B cell (primary cell): ENCODE data around the gene GPR22. TPM values are rescaled to one million over a fixed set of nuclear protein-coding genes. Genes with fewer than 3 reads are reported as not detected.

Source experiments
- ATAC-seq: fragments of 200-7000 bp; cut with Tn5 transposase; one replicate; pipeline ENCODE4 v1.10.0; 2021; ENCODE audit warnings: low read depth, mild to moderate bottlenecking, moderate number of reproducible peaks, moderate library complexity
- CTCF ChIA-PET: fragments of 350-600 bp; sonication (Branson Sonifier 250); formaldehyde crosslinking; loops from one replicate; lab custom pipeline; 2021; ENCODE audit warnings: antibody characterized with exemption, inconsistent platforms; lab: Charles Lee
- POLR2A ChIA-PET: fragments of 350-600 bp; sonication (Branson Sonifier 250); formaldehyde crosslinking; loops from one replicate; lab custom pipeline; 2021; ENCODE audit warnings: antibody characterized with exemption; lab: Charles Lee
- DNase-seq: peaks from one replicate; pipeline ENCODE4 v3.0.0; 2013
- H2AFZ ChIP-seq: 2 replicates; pipeline ENCODE4 v1.6.1; 2012; ENCODE audit warnings: mild to moderate bottlenecking, low read depth, low read length; ENCODE audit not compliant: insufficient read depth, poor library complexity, severe bottlenecking
- H3K27ac ChIP-seq, 2 donors: 1 replicate in 1 of 2; 2 replicates in 1 of 2; pipeline ENCODE4 v1.5.1; 2012 to 2013; ENCODE audit warnings: low read length in 2 of 2, mild to moderate bottlenecking in 2 of 2, moderate library complexity in 1 of 2
- H3K27me3 ChIP-seq, 4 experiments: fragments of 200-600 bp in 1 of 4; sonication (generic) in 1 of 4; replicated peaks in 1 of 4; 1 replicate in 2 of 4; 2 replicates in 2 of 4; pipeline versions ENCODE4 v1.6.1 to v1.7.0; 2013 to 2016; ENCODE audit warnings: low read length in 3 of 4, mild to moderate bottlenecking in 2 of 4, mixed read lengths in 1 of 4, moderate library complexity in 1 of 4; ENCODE audit not compliant: insufficient read depth in 4 of 4, control insufficient read depth in 3 of 4; ENCODE audit errors: control extremely low read depth in 1 of 4
- H3K36me3 ChIP-seq, 2 experiments: replicated peaks in 1 of 2; 1 replicate in 1 of 2; 2 replicates in 1 of 2; pipeline versions ENCODE4 v1.6.1 to v1.7.1; 2013; ENCODE audit warnings: low read length in 1 of 2; ENCODE audit not compliant: insufficient read depth in 2 of 2, control insufficient read depth in 1 of 2; ENCODE audit errors: control extremely low read depth in 1 of 2, extremely low read depth in 1 of 2
- H3K4me1 ChIP-seq, 2 donors: fragments of 200-600 bp in 1 of 2; sonication (generic) in 1 of 2; 1 replicate in 1 of 2; 2 replicates in 1 of 2; pipeline versions ENCODE4 v1.5.1 to v1.6.1; 2013 to 2017; ENCODE audit warnings: low read length in 2 of 2; ENCODE audit not compliant: control insufficient read depth in 2 of 2, insufficient read depth in 2 of 2
- H3K4me2 ChIP-seq: replicated peaks from 2 replicates; pipeline ENCODE3; 2012; ENCODE audit warnings: mild to moderate bottlenecking, low read depth, low read length; ENCODE audit not compliant: poor library complexity, severe bottlenecking
- H3K4me3 ChIP-seq, 5 experiments: fragments of 200-600 bp in 1 of 5; sonication (generic) in 1 of 5; 1 replicate in 3 of 5; 2 replicates in 2 of 5; pipeline versions ENCODE4 v1.5.1 to v1.7.0; 2011 to 2016; ENCODE audit warnings: low read length in 4 of 5, mild to moderate bottlenecking in 4 of 5, low read depth in 2 of 5, control low read depth in 1 of 5, moderate library complexity in 1 of 5; ENCODE audit not compliant: insufficient read depth in 1 of 5; ENCODE audit errors: control extremely low read depth in 1 of 5, extremely low read depth in 1 of 5
- H3K79me2 ChIP-seq: fragments of 200-600 bp; sonication (generic); one replicate; pipeline ENCODE4 v1.6.0; 2016; ENCODE audit warnings: low read length; ENCODE audit not compliant: control insufficient read depth, insufficient read depth
- H3K9ac ChIP-seq: fragments of 200-600 bp; sonication (generic); 2 replicates; pipeline ENCODE4 v1.6.1; 2017; ENCODE audit warnings: mild to moderate bottlenecking, low read length, moderate library complexity
- H3K9me3 ChIP-seq, 3 donors: one replicate each; pipeline versions ENCODE4 v1.6.1 to v1.7.1; 2013; ENCODE audit warnings: low read length in 2 of 3; ENCODE audit not compliant: control insufficient read depth in 2 of 3, insufficient read depth in 1 of 3; ENCODE audit errors: control extremely low read depth in 1 of 3
- H4K20me1 ChIP-seq: 2 replicates; pipeline ENCODE4 v1.6.0; 2012; ENCODE audit warnings: mild to moderate bottlenecking, low read length; ENCODE audit not compliant: insufficient read depth, control insufficient read depth, poor library complexity, severe bottlenecking
- H3K27ac Mint-ChIP-seq: one replicate; pipeline ENCODE4 v1.8.0; 2021; ENCODE audit warnings: mixed read lengths
- H3K27me3 Mint-ChIP-seq: one replicate; pipeline ENCODE4 v1.8.0; 2021; ENCODE audit warnings: mixed read lengths
- H3K4me1 Mint-ChIP-seq: one replicate; pipeline ENCODE4 v1.8.0; 2021; ENCODE audit warnings: mixed read lengths
- H3K4me3 Mint-ChIP-seq: one replicate; pipeline ENCODE4 v1.8.0; 2021; ENCODE audit warnings: mixed read lengths
- H3K9me3 Mint-ChIP-seq: one replicate; pipeline ENCODE4 v1.8.0; 2022; ENCODE audit warnings: mixed read lengths; ENCODE audit not compliant: insufficient read depth
- CTCF ChIP-seq: fragments of 200-600 bp; IDR thresholded peaks from one replicate; pipeline ENCODE4 v1.8.0; 2022; ENCODE audit warnings: antibody characterized with exemption, mild to moderate bottlenecking
- EZH2 ChIP-seq: IDR thresholded peaks from 2 replicates; pipeline ENCODE4 v1.6.1; 2012; ENCODE audit warnings: borderline replicate concordance, low read depth, mild to moderate bottlenecking, moderate library complexity, low read length; ENCODE audit not compliant: insufficient read depth, poor library complexity, severe bottlenecking
- WGBS: methylation state at CpG from one replicate; pipeline ENCODE4 v1.1.5; 2013; ENCODE audit warnings: missing lambda C conversion rate; ENCODE audit not compliant: insufficient coverage; 5-methylcytosine and 5-hydroxymethylcytosine counted together
- intact Hi-C: fragments of 100-400 bp; cut with micrococcal nuclease; formaldehyde crosslinking; loops from one replicate; pipeline ENCODE4 v1.10.0; 2022
- polyA plus RNA-seq: library from polyadenylated mRNA; depleted of rRNA; stranded (reverse); fragments of >200 nt; gene quantifications from 2 replicates; pipeline ENCODE4 v1.2.3, GENCODE V29; 2012
- total RNA-seq, 2 donors: library from RNA; stranded (reverse); fragments of 120-200 nt in 1 of 2; gene quantifications; 1 replicate in 1 of 2; 2 replicates in 1 of 2; pipeline versions ENCODE4 v1.2.3 to v1.2.4, GENCODE V29; 2013 to 2022

GPR22 gene
- total and polyA plus RNA-seq, 2 donors (not counting 1 experiment from before 2014, with no cell fraction given): not detected

DNA sequence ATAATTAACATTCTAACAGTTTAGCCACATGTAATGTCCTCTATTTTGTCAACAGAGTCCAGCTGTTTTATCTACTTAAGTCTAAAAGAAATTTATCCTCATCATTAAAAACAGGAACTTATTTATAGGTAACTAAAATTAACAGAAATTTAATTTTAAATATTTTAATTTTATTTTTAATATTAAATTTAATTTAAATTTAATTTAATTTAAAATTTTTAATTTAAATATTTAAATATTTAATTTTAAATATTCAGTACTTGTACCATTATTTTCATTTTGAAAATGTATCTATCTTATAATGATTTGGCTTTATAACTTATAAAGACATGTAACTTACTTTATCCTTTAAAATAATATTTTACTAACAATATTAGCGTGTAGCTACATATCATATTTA, 1.0 kb upstream of the GPR22 start:
- Histone ChIP-seq H3K79me2 (no peaks in the 10 kb centered on the region), H3K4me2 (no peak overlapping the region), H3K27me3 (no peaks in the 10 kb centered on the region), H3K36me3 (no peaks in the 10 kb centered on the region), H2AFZ (no peak overlapping the region), H3K27ac (no peak overlapping the region), H3K9ac (no peak overlapping the region), H3K4me1 (no peaks in the 10 kb centered on the region), H3K9me3 (no peaks in the 10 kb centered on the region), H3K4me3 (no peak overlapping the region), H4K20me1 (peaks cover 7% of the 10 kb centered on the region)
- Mint-ChIP-seq H3K9me3 (no peaks in the 10 kb centered on the region), H3K27me3 (no peaks in the 10 kb centered on the region), H3K4me3 (no peak overlapping the region), H3K4me1 (peaks cover 6% of the 10 kb centered on the region), H3K27ac (no peak overlapping the region)
- ChIA-PET CTCF (interaction anchor here (0.6 to 1.3 kb wide), 3 partner anchors 32 to 677 kb away, joined by 3 read pairs; no protein-coding TSS in a partner anchor), POLR2A (no interaction called here)
- WGBS: no CpG with 5 or more reads among the region's 1 CpG
- TF ChIP-seq CTCF (no peak), EZH2 (no peak)
- ATAC-seq (no peak), DNase-seq (no peak)
- intact Hi-C loops: no loop called here

GRCh38 chr7:107471292-107472070, 1.6 kb downstream of the GPR22 start:
- no peak overlapping the region for H3K4me2 ChIP-seq
- no peak for DNase-seq
- ChIA-PET CTCF (interaction anchor here (2.4 kb wide), 1 partner anchor 8 kb away, joined by 10 read pairs; no protein-coding TSS in a partner anchor), POLR2A (no interaction called here)
- TF ChIP-seq EZH2: no peak
- no peak for TF ChIP-seq CTCF
- no peaks in the 10 kb centered on the region for H3K27me3 Mint-ChIP-seq
- no peak overlapping the region for H3K4me3 Mint-ChIP-seq
- H3K27ac Mint-ChIP-seq: no peak overlapping the region
- H3K4me1 Mint-ChIP-seq: peaks cover 6% of the 10 kb centered on the region
- no peak for ATAC-seq
- H3K4me3 ChIP-seq: no peak overlapping the region
- no peak overlapping the region for H2AFZ ChIP-seq
- no peaks in the 10 kb centered on the region for H3K27me3 ChIP-seq
- intact Hi-C loops: no loop called here
- WGBS: no CpG with 5 or more reads among the region's 3 CpGs
- H3K9me3 ChIP-seq: no peaks in the 10 kb centered on the region
- H3K36me3 ChIP-seq: no peaks in the 10 kb centered on the region
- no peaks in the 10 kb centered on the region for H3K4me1 ChIP-seq
- H3K9me3 Mint-ChIP-seq: no peaks in the 10 kb centered on the region
- peaks cover 7% of the 10 kb centered on the region for H4K20me1 ChIP-seq
- no peak overlapping the region for H3K9ac ChIP-seq
- H3K27ac ChIP-seq: no peak overlapping the region
- H3K79me2 ChIP-seq: no peaks in the 10 kb centered on the region
